Putamen (tissue), 1 donor: Measurements from ENCODE around the gene VGLL4.
A peak's percentile ranks its signal among the peaks of the same experiment; 100 is the strongest.
"Not testable (repeated sequence)": the region's sequence is repeated elsewhere in the genome, so short reads cannot be mapped to it uniquely, and the experiment has no call there.

ENCODE experiments used
- DNase-seq: peaks from one replicate; pipeline ENCODE4 v3.0.0-alpha.2; 2016; ENCODE audit warnings: low spot score

VGLL4 gene

DNA sequence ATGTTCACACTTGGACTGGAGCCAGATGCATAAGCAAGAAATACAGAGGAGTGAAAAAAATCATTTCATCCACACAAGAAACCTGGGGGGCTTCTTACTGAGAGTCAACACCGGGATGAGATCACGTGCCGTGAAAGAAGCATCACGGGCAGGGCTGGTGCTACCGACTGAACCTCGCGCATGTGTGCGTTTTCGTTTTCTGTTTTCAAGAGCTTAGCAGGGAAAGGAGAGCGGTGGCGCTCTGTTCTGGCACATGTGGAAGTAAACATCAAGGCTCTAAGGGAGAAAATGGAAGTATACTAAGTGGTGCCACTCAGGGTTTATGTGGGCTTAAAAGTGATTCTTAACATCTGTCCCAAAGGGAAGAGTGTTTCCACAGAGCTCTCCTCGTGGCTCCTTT lies 55.9 kb downstream of the VGLL4 start:
- no peak for DNase-seq

DNA sequence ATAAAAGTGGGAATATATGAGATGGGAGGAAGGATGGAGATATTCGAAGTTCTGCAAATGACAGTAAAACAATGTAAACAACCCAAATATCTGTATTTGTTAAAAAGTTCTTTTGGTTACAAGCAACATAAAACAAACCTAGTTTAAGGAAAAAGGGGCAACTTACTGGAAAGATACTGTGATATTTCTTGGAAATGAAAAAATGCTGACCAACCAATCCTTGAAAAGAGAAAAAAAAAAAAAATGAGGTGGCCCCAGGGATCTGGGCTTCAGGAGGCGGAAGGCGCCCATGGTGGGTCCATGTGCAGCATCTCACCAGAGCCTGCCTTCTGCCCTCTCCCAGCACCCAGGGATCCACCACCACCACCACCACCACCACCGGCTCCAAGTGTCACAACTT lies 59.1 kb downstream of the VGLL4 start:
- no peak for DNase-seq

DNA sequence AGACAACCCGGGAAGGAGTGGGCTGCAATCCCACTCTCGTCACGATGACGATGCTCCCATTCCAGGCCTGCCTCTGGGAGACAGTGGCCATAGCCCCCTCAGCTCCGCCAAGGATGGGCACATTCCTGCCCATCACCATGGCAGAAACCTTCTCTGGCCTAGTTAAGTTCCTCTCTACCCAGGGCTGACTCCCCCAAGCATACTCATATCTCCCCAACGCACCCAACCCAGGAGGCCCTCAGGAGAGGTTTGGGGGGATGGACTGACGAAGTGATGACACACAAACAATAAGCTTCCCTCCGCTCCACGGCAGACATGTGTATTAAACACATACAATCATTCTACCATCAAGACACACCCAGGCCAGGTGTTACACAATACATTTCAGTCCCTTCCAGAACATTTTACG lies 60.1 kb downstream of the VGLL4 start:
- DNase-seq = no peak

DNA sequence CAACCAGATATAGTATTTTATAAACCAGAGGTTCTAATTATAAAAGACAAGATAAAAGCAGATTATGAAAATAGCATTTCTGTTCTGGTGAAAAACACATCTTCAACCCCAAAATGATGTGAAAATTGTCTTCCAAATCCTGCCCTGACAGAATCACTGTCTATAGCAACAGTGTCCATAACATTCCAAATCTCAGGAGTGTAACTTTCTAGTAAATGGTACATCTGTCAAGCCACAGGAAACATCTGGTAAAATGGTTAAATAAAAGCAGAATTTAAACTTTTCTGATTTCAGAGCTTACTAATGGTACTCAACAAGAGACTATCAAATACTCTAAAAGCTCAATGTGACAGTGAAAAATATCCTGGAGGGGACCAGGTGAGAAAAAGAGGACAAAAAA lies 60.5 kb downstream of the VGLL4 start:
- DNase-seq = no peak

DNA sequence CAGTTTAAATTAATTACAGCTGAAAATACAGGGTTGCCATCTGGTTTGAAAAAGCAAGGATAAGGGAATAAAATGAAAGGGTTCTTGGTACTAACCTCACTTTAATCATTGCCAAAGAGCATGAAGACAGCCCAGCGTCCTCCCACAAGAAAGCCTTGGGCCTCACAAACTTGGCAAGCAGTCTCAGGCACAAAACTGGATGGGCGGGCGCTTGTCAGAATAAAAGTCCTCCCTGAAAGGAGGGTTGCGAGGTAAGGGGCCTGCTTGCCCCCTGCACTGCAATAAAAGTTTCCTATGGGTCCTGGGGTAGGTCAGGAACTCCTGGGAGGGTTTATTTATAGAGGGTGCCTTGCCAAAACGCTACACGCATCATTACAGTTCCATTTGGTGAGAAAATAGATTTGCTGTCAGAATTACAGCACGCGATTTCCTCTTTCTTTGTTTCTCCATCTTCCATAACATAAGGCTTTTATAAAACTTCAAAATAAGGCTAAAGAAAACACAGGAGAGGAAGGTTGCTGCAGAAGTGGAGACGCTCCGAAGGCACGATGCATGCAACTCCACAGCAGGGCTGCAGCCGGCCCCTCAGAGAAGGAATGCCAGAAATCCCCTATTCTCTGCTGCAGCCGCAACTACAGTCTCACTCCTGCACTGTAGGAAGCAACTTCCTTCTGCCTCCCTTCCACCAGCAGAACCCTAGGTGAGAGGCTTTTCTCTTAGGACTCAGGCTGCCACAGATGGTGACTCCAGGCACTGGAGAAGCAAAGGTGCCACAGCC lies 61.3 kb downstream of the VGLL4 start:
- peak; percentile 85 for DNase-seq

DNA sequence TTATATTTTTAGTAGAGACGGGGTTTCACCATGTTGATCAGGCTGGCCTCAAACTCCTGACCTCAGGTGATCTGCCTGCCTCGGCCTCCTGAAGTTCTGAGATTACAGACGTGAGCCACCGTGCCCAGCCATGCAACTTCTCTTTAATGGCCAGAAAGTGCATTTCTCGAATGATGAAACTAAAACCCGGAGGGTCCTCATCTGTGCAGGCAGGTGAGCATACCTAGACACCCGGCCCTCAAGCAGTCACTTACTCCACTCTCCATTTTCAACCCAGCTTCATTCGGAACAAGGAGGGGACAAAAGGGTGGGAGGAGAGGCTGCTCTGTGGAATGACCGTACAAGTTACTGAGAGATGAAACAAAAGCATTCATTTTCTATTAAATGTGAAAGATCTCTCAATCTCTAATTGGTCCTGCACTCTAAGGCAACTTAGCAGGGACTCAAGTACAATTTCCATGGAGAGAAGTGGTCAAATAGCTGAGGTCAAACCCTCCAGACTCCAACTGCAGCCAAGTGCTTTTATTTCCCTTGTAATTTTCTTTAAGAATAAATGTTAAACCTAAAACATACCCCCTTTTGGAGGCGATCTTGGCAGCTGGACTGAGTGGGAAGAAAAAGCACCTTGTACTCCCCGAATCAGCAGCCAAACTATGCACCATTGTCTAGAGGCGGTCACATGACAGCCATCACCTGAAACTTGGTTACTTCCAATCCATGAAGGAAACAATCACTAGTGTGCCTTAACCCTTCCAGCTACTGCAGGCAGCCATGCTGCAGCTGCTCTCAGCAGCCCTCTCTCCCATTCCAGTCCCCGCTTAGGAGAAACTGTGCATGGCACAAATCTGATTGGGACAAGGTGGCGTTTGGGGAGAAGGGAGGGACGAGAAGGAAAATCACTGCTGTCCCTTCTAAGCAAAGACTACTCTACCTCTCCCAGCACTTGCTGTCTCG lies 62.2 kb downstream of the VGLL4 start:
- DNase-seq = no peak

DNA sequence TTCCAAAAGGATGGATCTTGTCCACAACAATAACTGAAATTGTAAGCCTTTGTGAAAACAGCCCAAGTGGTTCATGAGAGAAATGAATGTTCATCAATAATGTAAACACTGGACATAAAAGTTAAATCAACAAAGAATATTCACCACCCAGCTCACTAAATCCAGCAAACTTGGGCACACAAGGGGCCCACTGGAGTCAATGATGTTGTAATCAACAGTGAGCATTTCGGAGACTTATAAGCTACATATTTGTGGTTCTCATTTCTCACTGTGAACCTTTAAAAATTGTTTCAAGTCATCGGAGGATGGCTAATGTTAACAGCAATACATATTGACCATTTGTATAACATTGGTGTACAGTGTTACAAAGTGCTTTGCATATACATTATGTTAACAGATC lies 63.1 kb downstream of the VGLL4 start:
- no peak for DNase-seq

DNA sequence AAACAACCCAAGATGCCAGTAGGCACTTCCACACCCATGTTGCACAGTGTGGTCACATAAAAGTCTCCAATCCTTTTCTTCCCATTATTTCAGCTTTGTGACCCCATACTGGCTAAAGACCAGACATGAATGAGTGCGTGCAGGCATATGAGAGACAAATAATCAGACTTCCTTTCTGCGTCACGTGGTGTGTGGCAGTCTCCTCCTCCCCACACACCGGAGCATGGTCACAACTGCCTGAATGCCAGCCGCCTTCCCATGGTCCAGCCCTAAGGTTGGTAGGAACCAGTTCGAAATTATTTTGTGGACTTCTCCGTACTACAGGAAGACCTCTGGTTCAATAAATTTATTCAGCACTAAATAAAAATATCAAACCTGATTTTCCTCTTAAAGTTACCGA lies 65.5 kb downstream of the VGLL4 start:
- DNase-seq = no peak

DNA sequence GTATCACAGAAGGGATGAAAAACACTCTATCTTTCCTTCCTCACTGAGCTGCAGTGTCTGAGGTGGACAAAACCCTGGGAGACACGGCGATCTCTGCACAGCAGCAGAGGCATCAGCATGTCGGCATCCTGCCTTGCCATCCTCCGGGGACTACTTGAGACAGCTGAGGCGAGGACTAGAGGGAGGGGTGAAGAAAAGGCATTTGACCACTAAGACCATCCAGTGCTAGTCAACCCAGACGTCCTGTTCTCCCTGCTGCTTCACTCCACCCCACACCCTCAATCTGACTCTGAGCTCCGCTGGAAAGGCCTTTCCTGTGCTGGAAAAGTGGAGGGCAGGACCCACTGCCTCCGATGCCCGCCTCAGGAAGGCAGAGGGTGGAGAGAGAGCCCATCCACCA lies 67.3 kb downstream of the VGLL4 start:
- no peak for DNase-seq

DNA sequence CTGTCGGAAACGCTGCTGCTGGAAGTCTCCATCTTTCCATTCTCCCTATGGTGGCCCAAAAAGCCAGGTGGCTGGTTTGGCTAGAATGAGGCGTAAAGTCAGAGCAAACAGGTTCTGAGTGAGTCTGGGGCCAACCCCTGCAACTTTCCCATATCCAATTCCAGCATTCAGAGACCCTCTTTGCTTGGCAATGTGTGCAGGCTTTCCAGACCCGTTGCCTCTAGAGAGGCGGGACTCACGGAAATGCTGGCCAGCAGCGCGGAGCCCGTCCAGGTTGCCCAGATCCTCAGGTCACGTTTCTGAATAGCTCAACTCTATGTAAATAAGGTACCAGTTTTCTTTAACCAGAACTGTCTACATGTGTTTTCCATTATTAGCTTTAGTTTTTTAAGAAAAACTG lies 68.0 kb downstream of the VGLL4 start:
- no peak for DNase-seq

DNA sequence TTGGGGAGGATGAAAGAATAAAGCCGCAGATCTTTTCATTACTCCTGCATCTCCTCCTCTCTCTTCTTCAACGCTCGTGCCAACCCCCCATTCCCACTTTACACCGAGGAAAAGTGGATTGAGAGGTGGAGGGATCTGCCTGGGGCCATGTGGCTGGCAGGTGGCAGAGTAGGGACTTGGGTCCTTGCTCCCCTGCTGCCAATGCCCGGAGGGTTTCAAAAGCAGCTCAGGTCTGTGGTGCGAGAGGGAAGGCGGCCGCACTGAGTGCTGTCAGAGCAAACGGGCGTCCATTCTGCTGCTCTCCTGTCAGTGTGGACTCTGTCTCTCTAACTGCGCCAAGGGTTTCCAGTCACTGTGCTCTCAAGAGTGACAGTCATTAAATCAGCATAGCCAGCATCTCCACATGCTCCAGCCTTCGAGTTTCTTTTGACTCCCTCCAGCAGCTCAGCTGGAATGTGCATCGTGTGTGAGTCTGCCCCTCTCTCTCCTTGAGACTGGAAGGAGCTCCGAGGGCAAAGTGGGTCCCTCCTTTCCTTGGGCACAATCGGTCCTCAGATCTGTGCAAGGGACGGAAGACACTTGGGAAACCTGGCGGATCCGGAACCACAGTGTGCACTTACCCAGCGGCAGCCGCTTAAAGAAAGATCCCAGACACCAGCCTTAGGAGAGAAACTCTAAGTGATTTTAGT lies 68.6 kb downstream of the VGLL4 start:
- no peak for DNase-seq

DNA sequence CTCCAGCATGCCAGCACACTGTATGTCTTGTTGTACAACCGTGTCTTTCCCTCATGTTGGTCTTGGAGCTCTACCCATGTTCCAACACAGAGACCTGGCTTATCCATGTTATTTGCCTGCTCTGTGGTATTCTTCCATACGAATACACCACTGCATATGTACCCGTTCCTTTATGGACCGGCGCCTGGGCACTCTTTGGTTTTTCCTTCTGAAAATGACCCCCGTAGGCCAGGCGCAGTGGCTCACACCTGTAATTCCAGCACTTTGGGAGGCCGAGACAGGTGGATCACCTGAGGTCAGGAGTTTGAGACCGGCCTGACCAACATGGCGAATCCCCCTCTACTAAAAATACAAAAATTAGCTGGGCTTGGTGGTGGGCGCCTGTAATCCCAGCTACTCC lies 71.1 kb downstream of the VGLL4 start:
- DNase-seq = not testable (repeated sequence)

DNA sequence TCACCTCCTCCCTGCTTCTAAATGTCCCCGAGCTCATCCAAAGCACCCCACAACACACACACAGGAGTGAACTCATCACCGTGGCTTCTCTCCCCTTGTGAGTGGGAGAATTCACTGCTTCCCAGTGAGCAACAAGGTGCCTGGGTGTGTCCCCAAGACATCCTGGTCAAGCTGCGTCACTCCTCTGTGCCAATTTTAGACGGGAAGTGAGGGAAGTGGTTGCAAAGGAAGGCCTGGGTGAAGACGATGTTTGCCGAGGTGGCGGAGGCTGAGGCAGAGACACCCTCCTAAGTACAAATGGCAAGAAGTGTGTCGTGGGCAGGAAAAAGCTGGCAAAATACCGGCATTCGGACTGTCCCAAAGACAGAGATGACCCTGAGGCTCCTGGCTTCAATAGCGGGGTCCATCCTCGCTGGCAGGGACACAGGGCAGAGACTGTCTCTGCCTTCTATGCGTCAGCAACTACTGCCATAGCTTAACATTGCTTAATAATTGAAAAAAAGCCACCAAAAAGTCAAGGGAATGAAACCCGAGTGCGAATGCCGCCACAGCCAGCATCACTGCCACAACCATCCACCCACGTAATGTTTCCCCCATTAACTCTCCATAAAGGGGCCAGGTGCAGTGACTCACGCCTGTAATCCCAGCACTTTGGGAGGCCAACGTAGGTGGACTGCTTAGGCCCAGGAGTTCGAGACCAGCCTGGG lies 72.8 kb downstream of the VGLL4 start:
- no peak for DNase-seq

DNA sequence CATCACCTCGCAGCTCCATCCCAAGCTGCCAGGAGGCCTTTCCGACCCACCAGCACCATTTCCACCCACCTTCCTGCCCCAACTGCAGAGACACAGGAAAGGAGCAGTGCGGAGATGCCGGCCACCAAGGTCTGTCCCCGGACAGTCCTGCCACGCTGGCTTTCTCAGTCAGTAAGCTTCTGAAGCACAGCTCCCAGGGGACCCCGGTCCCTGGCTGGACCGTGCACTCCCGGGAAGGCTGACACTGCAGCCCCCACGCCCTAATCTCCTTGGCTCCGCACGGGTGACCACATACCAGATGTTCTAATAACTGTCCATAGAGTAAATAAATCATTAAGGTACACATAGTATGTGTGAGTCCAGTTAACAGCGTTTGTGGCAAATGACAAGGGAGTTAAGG lies 73.5 kb downstream of the VGLL4 start:
- DNase-seq = no peak

DNA sequence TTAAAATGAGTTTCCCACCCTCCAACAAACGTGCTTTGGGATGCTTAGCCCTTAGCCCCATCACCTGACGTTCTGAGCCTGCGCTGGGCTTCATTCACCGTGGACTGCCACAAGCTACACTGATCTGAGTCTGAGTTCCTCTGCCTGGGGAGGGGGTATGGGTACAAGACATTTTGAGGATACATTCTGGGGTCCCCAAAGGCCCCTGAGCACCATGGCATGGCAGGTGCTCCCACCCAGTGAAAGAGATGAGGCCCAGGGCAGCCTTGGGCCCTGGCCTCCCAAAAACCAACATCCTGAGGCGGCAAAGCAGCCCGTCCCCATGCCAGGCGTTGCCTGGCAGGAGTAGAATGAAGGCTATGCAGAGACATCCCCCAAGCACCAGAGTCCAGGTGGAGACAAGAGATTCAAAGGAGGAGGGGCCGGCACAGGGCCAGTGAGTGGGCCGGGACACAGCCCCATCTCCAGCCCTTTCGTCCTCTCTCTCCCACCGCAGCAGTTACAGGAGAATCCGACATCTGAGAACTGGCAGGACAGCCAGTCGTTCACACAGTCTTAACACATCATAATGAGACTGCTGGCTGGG lies 74.5 kb downstream of the VGLL4 start:
- no peak for DNase-seq

DNA sequence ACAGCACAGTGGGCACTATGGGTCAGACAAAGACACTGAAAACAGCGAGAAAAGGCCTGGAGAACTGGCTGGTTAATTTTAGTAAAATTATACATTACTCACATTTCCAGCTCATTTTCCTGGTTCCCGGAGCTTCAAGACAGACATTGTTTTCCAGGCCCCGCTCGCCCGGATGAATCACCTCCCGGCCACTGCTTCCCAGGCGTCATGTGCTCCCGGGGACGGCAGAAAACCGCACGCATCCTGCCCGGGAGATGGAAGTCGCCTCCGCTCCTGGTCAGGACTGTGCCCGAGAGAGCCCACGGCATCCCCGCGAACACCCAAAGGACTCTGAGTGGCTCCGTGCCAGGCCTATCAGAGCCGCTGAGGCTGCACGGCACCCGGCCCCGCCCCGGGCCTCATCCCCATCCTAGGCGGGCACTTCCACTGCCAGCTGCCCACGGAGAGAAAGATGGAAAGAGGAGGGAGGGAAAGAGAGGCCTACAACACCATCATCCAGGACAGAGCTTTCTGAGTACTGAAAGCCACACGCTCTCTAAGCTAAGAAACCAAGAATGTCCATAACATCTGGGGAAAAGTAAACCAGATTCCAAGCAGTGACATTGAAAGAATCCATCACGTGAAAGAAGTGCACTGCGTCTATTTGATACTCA lies 75.1 kb downstream of the VGLL4 start:
- peak; percentile 70 for DNase-seq

DNA sequence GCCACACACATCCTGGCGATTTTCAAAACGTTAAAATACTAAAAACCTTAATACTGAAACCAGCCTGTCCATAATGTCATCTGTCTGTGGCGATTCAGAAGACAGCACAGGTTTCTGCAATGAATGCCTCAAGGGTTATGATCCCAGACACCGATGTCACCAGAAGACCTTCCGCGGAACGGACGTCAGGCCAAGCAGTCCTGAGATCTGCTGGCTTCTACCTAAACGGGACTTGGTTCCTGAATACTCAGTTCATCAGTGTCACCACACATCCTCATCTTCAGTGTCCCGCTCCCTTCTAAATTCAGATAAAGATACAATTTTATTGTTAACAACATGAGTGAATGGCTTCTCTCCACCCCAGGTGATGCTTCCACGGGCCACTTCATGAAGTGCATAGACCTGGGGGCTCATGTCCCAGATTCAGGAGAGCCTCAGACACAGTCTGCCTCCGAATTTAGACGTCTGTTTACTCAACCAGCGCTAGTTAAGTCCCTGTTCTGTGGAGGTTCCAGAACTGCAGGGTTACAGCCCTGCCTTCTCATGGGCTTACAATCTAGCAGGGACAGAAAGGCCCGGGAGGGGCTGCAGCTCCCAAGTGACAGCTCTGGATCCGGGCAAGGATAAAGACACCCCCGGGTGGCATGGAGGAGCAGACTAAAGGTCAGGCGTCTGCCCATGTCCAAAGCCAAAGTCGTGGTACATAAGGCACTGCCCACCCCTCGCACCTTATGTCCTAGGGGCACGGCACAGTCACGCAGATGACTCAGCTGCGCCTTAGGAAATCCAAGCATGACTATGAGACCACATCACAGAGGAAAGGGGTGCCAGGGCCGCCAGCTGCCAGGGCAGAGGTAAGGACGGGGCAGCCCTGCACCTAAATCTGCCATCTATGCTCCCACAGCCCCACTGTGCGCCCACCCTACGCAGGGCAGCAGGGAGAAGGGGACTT lies 75.9 kb downstream of the VGLL4 start:
- DNase-seq = no peak

DNA sequence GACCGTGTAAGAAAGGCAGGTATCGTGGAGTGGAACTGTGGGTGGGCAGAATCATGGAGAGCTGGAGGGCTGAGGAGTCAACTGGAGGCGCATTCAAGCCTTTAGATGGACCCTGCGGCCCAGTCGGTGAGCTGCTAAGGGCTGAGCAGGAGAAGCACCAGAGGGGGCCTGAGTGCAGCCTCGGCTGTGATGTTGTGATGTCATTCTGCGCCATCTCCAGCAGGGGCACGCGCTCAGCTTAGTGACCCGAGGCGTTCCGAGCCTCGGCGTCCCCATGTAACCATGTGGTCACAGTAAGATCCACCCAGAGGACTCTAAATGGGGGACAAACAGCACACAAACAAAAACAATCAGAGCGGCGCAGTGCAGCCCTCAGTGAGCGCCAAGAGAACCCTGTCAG lies 76.8 kb downstream of the VGLL4 start:
- no peak for DNase-seq

DNA sequence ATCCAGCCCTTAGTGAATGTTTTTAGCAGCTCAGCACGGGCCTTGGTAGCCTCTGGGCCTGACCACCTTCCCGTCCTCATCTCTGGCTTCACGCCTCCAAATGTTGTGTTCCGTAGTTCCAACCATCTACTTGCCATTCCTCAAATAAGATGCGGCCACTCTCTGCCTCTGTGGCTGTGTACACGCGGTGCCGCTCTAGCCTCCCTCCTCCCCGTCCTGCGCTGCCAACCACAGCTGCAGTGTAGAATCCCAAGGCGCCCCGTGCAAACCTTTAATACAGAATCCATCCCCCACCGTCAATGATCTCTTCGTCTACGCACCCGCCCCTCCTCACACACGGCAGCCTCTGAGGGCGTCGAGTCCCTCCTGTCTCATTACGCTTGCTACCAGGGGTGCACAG lies 77.2 kb downstream of the VGLL4 start:
- DNase-seq = no peak

DNA sequence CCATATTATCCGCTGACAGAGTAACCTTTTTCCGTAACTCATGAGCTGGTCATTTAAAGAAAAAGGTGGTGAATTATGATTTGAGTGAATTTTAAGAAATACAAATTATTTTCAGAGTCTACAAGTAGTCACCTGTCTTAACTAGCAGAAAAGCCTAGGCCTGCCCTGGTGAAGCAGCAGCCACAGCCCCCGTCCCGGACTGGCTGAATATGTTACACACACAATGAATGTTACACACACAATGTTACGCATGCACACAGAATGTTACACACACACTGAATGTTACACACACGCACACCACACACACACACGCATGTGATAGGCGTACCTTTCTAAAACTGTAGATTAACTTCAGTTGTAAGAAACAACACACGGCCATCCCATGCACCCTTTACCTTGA lies 77.8 kb downstream of the VGLL4 start:
- no peak for DNase-seq
